HG03439 (cell line): Measurements from ENCODE around the gene MAPRE3.

Experiments
- ATAC-seq: cut with Tn5 transposase; IDR thresholded peaks from one replicate; pipeline ENCODE4 v1.9.1; 2021; ENCODE audit warnings: mild to moderate bottlenecking, moderate library complexity; ENCODE audit not compliant: unreplicated experiment

MAPRE3 gene

GRCh38 chr2:27038012-27038411 is 67.6 kb downstream of the MAPRE3 start:
- ATAC-seq = no peak

- no peak for ATAC-seq
These were observed 68.3 kb downstream of the MAPRE3 start for GRCh38 chr2:27038631-27039339.

- ATAC-seq = no peak
These were observed 69.0 kb downstream of the MAPRE3 start for GRCh38 chr2:27039426-27039825.

- ATAC-seq = no peak
These were observed 69.4 kb downstream of the MAPRE3 start for GRCh38 chr2:27039871-27040270.

- ATAC-seq = no peak
These were observed 69.8 kb downstream of the MAPRE3 start for GRCh38 chr2:27040282-27040681.

GRCh38 chr2:27041752-27042151 is 71.3 kb downstream of the MAPRE3 start:
- no peak for ATAC-seq

GRCh38 chr2:27042159-27042661 is 71.8 kb downstream of the MAPRE3 start:
- ATAC-seq = peak; percentile 39

GRCh38 chr2:27042985-27043634 is 72.7 kb downstream of the MAPRE3 start:
- no peak for ATAC-seq

GRCh38 chr2:27049422-27050280 is 79.2 kb downstream of the MAPRE3 start:
- ATAC-seq = peak; percentile 17

- peak; percentile 54 for ATAC-seq
These were observed 80.0 kb downstream of the MAPRE3 start for GRCh38 chr2:27050281-27050995.

GRCh38 chr2:27050996-27051901 is 80.8 kb downstream of the MAPRE3 start, which contains the start of gene AGBL5:
TSS of gene AGBL5 (plus strand) at chr2:27051668. CDS start at chr2:27052959, 1,291 bp downstream.
- peak; percentile 71 for ATAC-seq

GRCh38 chr2:27051902-27052645 is 81.6 kb downstream of the MAPRE3 start:
- no peak for ATAC-seq

- no peak for ATAC-seq
These were observed 82.9 kb downstream of the MAPRE3 start for GRCh38 chr2:27053321-27053720.

- no peak for ATAC-seq
These were observed 83.3 kb downstream of the MAPRE3 start for GRCh38 chr2:27053776-27054175.

GRCh38 chr2:27054721-27055120 is 84.3 kb downstream of the MAPRE3 start:
- no peak for ATAC-seq

GRCh38 chr2:27057184-27057583 is 86.7 kb downstream of the MAPRE3 start:
- ATAC-seq = no peak

- ATAC-seq = no peak
These were observed 87.8 kb downstream of the MAPRE3 start for GRCh38 chr2:27058210-27058609.

- ATAC-seq = no peak
These were observed 88.8 kb downstream of the MAPRE3 start for GRCh38 chr2:27059141-27059820.
